ENCODE results near the gene PROS1. TPM values are rescaled to one million over a fixed set of nuclear protein-coding genes. Genes with fewer than 3 reads are reported as not detected.
"Not testable (repeated sequence)": the region's sequence is repeated elsewhere in the genome, so short reads cannot be mapped to it uniquely, and the experiment has no call there.

PROS1 gene
- total RNA-seq, 4 donors from 2014 or later: 20.0 to 84.4 (median 39.9) TPM

DNA sequence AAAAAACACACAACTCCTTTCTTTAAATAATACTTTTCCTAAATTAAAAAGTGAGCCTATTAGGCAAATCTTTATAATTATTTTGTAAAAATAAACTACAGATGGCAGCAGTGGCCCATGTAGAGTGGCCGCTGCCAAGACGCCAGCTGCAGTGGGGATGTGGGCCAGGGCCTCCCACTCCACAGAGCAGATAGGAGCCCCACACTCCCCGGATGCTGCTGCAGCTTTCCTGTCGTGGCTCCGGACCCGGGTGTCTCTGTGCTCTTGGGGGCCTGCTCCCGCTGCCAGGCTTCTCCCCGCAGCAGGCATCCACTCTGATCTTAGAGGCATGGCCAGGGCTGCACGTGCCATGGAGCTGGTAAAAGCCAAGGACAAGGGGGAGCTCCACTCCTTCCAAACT, 67.5 kb downstream of the PROS1 start:
- no peaks in the 10 kb centered on the region for H3K36me3 ChIP-seq
- TF ChIP-seq POLR2A (IDR thresholded peaks at IDR 0.05): no peak
- TF ChIP-seq, protein P1, sequence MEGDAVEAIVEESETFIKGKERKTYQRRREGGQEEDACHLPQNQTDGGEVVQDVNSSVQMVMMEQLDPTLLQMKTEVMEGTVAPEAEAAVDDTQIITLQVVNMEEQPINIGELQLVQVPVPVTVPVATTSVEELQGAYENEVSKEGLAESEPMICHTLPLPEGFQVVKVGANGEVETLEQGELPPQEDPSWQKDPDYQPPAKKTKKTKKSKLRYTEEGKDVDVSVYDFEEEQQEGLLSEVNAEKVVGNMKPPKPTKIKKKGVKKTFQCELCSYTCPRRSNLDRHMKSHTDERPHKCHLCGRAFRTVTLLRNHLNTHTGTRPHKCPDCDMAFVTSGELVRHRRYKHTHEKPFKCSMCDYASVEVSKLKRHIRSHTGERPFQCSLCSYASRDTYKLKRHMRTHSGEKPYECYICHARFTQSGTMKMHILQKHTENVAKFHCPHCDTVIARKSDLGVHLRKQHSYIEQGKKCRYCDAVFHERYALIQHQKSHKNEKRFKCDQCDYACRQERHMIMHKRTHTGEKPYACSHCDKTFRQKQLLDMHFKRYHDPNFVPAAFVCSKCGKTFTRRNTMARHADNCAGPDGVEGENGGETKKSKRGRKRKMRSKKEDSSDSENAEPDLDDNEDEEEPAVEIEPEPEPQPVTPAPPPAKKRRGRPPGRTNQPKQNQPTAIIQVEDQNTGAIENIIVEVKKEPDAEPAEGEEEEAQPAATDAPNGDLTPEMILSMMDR (IDR thresholded peaks at IDR 0.05): no peak
- intact Hi-C loops (cut with DNase I): no loop called here
- H3K27ac ChIP-seq: no peak overlapping the region
- H3K4me3 ChIP-seq (replicated peaks in 1 of 3): no peak overlapping the region
- H3K27me3 ChIP-seq: no peaks in the 10 kb centered on the region
- peaks cover 0 to 5% of the 10 kb centered on the region in 2 donors for H3K4me1 ChIP-seq
- no peak for DNase-seq
- no peaks in the 10 kb centered on the region for H3K9me3 ChIP-seq
- 93% methylated on average over 6 to 9 of the region's 9 CpGs for WGBS, 2 donors

DNA sequence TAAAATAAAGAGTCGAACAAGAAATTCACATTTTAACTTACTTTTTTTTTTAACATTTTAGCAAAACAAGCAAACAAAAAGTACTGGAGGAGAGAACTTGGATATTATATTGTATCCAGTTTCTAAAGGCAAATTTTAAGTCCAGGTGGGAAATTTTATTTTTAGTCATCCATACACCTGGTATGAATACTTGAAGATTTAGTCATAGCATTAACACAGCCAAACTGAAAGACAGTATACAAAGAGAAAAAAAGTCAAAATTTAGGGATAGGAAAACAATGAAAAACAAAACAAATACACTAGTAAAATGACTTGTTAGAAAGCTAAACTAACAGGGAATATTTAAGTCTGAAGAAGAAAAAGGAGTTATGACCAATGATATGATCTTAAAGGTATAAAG, 69.1 kb downstream of the PROS1 start:
- H3K36me3 ChIP-seq: no peaks in the 10 kb centered on the region
- no peak overlapping the region for H3K27ac ChIP-seq
- H3K4me3 ChIP-seq (replicated peaks in 1 of 3): no peak overlapping the region
- H3K27me3 ChIP-seq: no peaks in the 10 kb centered on the region
- TF ChIP-seq, protein P1 (IDR thresholded peaks at IDR 0.05): no peak
- no peak for TF ChIP-seq POLR2A (IDR thresholded peaks at IDR 0.05)
- WGBS, 2 donors: 92 to 98% methylated on average over 1 of the region's 1 CpG
- no peaks in the 10 kb centered on the region for H3K9me3 ChIP-seq
- no peak for DNase-seq
- no peaks in the 10 kb centered on the region for H3K4me1 ChIP-seq
- intact Hi-C loops (cut with DNase I): no loop called here

DNA sequence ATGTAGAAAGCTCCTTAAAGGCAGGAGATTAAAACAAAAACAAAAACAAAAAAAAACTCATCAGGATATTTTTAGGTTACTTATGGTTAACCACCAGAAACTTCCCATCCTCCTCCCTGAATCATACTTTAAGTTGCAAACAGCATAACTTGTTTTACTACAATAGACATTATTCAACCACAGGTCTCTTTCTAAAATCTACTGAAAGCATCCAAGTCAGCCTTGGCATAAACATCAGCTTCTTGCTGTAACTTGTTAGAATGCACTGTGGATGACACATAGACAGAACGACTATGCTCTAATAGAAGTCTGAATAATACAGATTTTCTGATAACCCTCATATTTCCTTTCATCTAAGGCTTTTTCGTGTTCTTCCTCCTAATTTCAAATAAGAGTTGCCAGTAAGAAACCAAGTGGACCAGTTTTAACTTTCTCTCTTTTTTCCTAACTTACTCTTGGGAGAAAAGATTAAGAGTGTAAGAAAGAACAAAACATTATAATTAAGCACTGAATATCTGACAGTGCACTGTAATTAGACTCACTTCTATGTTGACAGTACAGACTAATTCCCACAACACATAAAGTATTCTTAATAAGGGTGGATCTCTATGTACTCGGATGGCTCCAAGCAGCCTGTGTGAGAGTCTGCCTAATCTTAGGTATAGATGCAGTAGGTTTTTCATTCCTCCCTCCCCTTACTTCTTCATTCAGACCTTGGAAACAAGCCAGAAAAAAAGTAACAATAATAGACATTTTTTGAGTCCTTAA, 95.3 kb downstream of the PROS1 start:
- H3K27me3 ChIP-seq; H3K36me3 ChIP-seq; H3K27ac ChIP-seq; H3K4me1 ChIP-seq; H3K4me3 ChIP-seq (replicated peaks in 1 of 3); intact Hi-C loops (cut with DNase I); DNase-seq; H3K9me3 ChIP-seq: not testable (repeated sequence)
- 74 to 77% methylated on average over 3 of the region's 3 CpGs for WGBS, 2 donors

DNA sequence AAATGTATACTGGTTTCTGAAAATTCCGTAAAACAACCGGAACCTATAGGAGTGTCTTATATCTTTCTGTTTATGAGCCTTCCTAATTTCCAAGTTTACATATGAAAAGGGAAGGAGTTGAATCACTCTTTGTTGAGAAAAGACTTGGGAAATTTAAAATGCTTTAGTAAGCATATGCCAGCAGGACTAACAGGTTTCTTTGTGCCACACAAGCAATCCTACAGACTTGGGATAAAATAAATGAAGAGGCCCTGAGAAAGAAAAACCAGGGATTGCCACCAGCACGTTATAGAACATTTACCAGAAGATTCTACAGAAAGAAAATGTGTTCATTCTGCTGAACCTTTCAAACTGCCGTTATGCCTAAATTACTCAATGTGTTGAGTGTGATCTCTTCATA, 96.3 kb downstream of the PROS1 start:
- H3K36me3 ChIP-seq; H3K4me3 ChIP-seq (replicated peaks in 1 of 3); H3K9me3 ChIP-seq; H3K27me3 ChIP-seq; H3K4me1 ChIP-seq; H3K27ac ChIP-seq; DNase-seq; intact Hi-C loops (cut with DNase I): not testable (repeated sequence)
- WGBS, 2 donors: 87% methylated on average over 4 of the region's 4 CpGs

DNA sequence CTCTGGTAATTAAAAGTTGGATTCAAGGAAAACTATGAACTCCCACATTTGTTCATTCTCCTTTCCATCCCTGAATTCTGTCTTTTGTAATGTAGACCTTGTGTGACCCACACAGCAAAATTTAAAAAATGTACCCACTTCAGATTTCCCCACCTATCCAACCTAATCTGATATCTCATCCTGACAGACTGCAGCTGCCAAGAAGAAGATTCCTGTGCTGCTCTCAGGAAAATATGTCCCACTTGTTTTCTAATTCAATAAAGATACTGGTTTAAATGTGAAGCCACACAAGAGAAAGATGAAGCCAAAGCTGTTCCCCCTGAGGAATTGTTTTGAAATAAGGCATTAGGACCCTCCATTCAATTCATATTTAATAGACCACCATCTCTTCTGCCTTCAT, 100.3 kb downstream of the PROS1 start:
- H3K4me1 ChIP-seq; H3K9me3 ChIP-seq; H3K27ac ChIP-seq; DNase-seq; H3K4me3 ChIP-seq (replicated peaks in 1 of 3); H3K36me3 ChIP-seq; H3K27me3 ChIP-seq; intact Hi-C loops (cut with DNase I): not testable (repeated sequence)

DNA sequence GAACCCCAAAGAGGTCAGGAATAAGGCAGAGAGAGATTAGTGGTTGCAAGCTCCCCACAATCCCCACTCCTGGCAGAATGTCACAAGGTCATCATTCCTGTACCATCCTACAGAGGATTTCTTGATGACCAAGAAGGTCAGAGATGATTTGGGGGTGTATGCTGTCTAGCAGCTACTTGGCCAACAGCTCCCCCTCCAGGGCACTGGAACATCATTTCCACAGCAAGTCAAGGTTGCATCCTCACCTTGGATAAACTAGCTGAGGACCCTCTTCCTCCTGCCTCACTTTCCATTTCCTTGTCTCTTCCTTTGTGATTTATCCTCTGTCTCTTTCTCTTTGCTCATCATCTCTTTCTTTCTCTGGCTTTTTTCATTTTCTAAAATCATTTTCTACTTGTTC, 106.3 kb downstream of the PROS1 start:
- no peaks in the 10 kb centered on the region for H3K27me3 ChIP-seq
- TF ChIP-seq POLR2A (IDR thresholded peaks at IDR 0.05): no peak
- TF ChIP-seq, protein P1 (IDR thresholded peaks at IDR 0.05): no peak
- no peak overlapping the region for H3K4me3 ChIP-seq (replicated peaks in 1 of 3)
- H3K4me1 ChIP-seq: no peaks in the 10 kb centered on the region
- DNase-seq: no peak
- no peaks in the 10 kb centered on the region for H3K36me3 ChIP-seq
- intact Hi-C loops (cut with DNase I): no loop called here
- H3K27ac ChIP-seq: no peak overlapping the region
- H3K9me3 ChIP-seq: no peaks in the 10 kb centered on the region

DNA sequence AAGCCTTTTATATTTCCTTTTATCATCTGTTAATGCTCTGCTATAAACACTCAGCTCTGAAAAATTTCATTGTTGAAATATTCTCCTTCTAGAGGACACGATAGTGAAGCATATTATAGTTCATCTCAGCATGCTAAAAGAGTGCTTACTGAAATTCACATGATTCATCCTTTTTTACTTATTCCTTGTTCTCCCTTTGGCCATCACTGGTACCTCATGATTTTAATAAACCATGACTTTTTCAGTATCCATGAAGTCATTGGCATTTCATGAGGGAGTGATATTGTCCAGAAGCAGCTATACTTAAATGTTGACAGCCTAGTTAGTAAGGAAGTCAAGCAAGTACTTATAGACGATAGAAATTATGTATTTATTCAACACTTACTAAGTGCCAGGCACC, 112.7 kb downstream of the PROS1 start:
- no peaks in the 10 kb centered on the region for H3K27me3 ChIP-seq
- no peak overlapping the region for H3K27ac ChIP-seq
- WGBS, 2 donors: 73 to 84% methylated on average over 2 of the region's 2 CpGs
- DNase-seq: no peak
- no peaks in the 10 kb centered on the region for H3K4me1 ChIP-seq
- H3K36me3 ChIP-seq: no peaks in the 10 kb centered on the region
- intact Hi-C loops (cut with DNase I): no loop called here
- no peak overlapping the region for H3K4me3 ChIP-seq (replicated peaks in 1 of 3)
- H3K9me3 ChIP-seq: no peaks in the 10 kb centered on the region
- no peak for TF ChIP-seq POLR2A (IDR thresholded peaks at IDR 0.05)
- TF ChIP-seq, protein P1 (IDR thresholded peaks at IDR 0.05): no peak
